Caco-2 (cell line): Measurements from ENCODE around the gene SORD. TPM values are rescaled to one million over a fixed set of nuclear protein-coding genes. Genes with fewer than 3 reads are reported as not detected.
"Not testable (repeated sequence)": the region's sequence is repeated elsewhere in the genome, so short reads cannot be mapped to it uniquely, and the experiment has no call there.

Source experiments
- BruUV-seq: library from RNA; stranded (reverse); fragments of 400-500 nt; replicated peaks from 2 replicates; lab custom pipeline; 2021; lab: Mats Ljungman, UMichigan
- CTCF ChIA-PET: fragments of 300-600 bp; sonication (Branson Sonifier 250); formaldehyde crosslinking; loops from one replicate; lab custom pipeline; 2022; ENCODE audit warnings: antibody characterized with exemption; lab: Charles Lee
- POLR2A ChIA-PET: fragments of 300-600 bp; sonication (Branson Sonifier 250); formaldehyde crosslinking; loops from one replicate; lab custom pipeline; 2022; ENCODE audit warnings: antibody characterized with exemption; lab: Charles Lee
- DNase-seq, 2 experiments: peaks; one replicate each; pipeline versions ENCODE4 v3.0.0 to v3.0.0-alpha.2; 2020 to 2022
- H3K27me3 ChIP-seq: replicated peaks from 2 replicates; pipeline ENCODE4 v1.6.0; 2011; ENCODE audit warnings: low read length; ENCODE audit not compliant: control insufficient read depth, insufficient read depth
- H3K36me3 ChIP-seq: 2 replicates; pipeline ENCODE4 v1.5.1; 2011; ENCODE audit warnings: low read length; ENCODE audit not compliant: control insufficient read depth, insufficient read depth
- H3K4me1 ChIP-seq: fragments of 250-450 bp; sonication (Bioruptor Pico); 2 replicates; pipeline ENCODE4 v1.5.1; 2020; ENCODE audit warnings: mild to moderate bottlenecking
- H3K4me3 ChIP-seq: 2 replicates; pipeline ENCODE4 v1.5.1; 2011; ENCODE audit warnings: low read depth, mild to moderate bottlenecking, control low read depth, low read length
- H3K9me3 ChIP-seq: fragments of 250-450 bp; sonication (Bioruptor Pico); 2 replicates; pipeline ENCODE4 v1.5.1; 2020; ENCODE audit warnings: mild to moderate bottlenecking, moderate library complexity
- H3K27ac Mint-ChIP-seq: one replicate; pipeline ENCODE4 v1.8.0; 2022; ENCODE audit warnings: mixed read lengths; ENCODE audit not compliant: unreplicated experiment
- H3K27me3 Mint-ChIP-seq: one replicate; pipeline ENCODE4 v1.8.0; 2022; ENCODE audit warnings: mixed read lengths; ENCODE audit not compliant: insufficient read depth, unreplicated experiment
- H3K36me3 Mint-ChIP-seq: one replicate; pipeline ENCODE4 v1.8.0; 2022; ENCODE audit warnings: mild to moderate bottlenecking, mixed read lengths; ENCODE audit not compliant: insufficient read depth, unreplicated experiment
- H3K4me1 Mint-ChIP-seq: one replicate; pipeline ENCODE4 v1.8.0; 2022; ENCODE audit warnings: low read depth, mixed read lengths; ENCODE audit not compliant: unreplicated experiment
- H3K4me3 Mint-ChIP-seq: one replicate; pipeline ENCODE4 v1.8.0; 2022; ENCODE audit warnings: mild to moderate bottlenecking, moderate library complexity, mixed read lengths; ENCODE audit not compliant: unreplicated experiment
- H3K9me3 Mint-ChIP-seq: one replicate; pipeline ENCODE4 v1.8.0; 2022; ENCODE audit warnings: mixed read lengths; ENCODE audit not compliant: unreplicated experiment
- intact Hi-C: fragments of 100-400 bp; cut with micrococcal nuclease; formaldehyde crosslinking; loops from one replicate; pipeline ENCODE4 v1.10.0; 2022; ENCODE audit not compliant: unreplicated experiment
- total RNA-seq: library from RNA; stranded (reverse); gene quantifications from 2 replicates; pipeline ENCODE4 v1.2.3, GENCODE V29; 2022
- TF ChIP-seq, protein P1 (sequence below), 2 experiments: fragments of 200-600 bp in 1 of 2; IDR thresholded peaks; 1 replicate in 1 of 2; 2 replicates in 1 of 2; pipeline versions ENCODE4 v1.5.1 to v1.8.0; 2011 to 2022; ENCODE audit warnings: antibody characterized with exemption in 1 of 2, control low read depth in 1 of 2, inconsistent platforms in 1 of 2, low read depth in 1 of 2, low read length in 1 of 2, mild to moderate bottlenecking in 1 of 2, moderate library complexity in 1 of 2; ENCODE audit not compliant: insufficient read depth in 1 of 2, severe bottlenecking in 1 of 2, unreplicated experiment in 1 of 2

Gene SORD
- total RNA-seq, 1 experiment from 2014 or later: 79.7 TPM

DNA sequence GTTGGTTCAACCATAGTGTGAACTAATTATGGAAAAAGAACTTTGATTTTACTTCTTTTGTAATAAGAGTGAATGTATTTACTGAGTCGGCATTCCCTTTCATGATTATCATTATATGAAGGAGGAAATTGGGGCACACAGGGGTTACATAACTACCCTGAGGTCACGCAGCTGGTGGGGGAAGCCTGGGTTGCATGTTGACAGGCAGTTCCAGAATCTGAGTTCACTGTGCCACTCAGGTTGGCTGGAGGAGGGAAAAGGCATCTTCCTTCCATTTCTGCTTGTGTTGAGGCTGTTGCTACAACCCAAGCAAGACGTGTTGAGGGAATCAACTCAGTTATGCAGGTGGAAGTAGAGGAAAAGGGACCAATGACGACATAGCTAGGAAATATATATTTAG, 11.1 kb downstream of the SORD start:
- H3K4me1 ChIP-seq, BruUV-seq, H3K27ac Mint-ChIP-seq, H3K27me3 Mint-ChIP-seq, H3K36me3 ChIP-seq, H3K9me3 ChIP-seq, H3K4me3 Mint-ChIP-seq, H3K27me3 ChIP-seq, POLR2A ChIA-PET, intact Hi-C loops, DNase-seq, H3K4me3 ChIP-seq, H3K9me3 Mint-ChIP-seq: not testable (repeated sequence)
- H3K4me1 Mint-ChIP-seq: peaks cover 12% of the 10 kb centered on the region
- peaks cover 30% of the 10 kb centered on the region for H3K36me3 Mint-ChIP-seq
- CTCF ChIA-PET: interaction anchor here (0.6 kb wide), 1 partner anchor 84 kb away, joined by 3 read pairs; no protein-coding TSS in a partner anchor

DNA sequence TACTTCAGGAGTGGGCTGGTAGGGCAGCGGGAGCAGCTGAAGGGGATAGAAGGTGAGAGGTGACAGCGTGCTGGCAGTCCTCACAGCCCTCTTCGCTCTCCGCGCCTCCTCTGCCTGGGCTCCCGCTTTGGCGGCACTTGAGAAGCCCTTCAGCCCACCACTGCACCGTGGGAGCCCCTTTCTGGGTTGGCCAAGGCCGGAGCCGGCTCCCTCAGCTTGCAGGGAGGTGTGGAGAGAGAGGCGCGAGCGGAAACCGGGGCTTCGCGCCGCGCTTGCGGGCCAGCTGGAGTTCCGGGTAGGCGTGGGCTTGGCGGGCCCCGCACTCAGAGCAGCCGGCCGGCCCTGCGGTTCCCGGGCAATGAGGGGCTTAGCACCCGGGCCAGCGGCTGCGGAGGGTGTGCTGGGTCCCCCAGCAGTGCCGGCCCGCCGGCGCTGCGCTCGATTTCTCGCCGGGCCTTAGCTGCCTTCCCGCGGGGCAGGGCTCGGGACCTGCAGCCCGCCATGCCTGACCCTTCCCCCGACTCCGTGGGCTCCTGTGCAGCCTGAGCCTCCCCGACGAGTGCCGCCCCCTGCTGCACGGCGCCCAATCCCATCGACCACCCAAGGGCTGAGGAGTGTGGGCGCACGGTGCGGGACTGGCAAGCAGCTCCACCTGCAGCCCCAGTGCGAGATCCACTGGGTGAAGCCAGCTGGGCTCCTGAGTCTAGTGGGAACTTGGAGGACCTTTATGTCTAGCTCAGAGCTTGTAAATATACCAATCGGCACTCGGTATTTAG, 11.8 kb downstream of the SORD start:
- DNase-seq, BruUV-seq, H3K27me3 Mint-ChIP-seq, H3K36me3 ChIP-seq, POLR2A ChIA-PET, H3K27me3 ChIP-seq, H3K4me3 ChIP-seq, H3K27ac Mint-ChIP-seq, H3K4me3 Mint-ChIP-seq, H3K9me3 ChIP-seq, H3K4me1 ChIP-seq, H3K9me3 Mint-ChIP-seq, intact Hi-C loops: not testable (repeated sequence)
- peaks cover 24% of the 10 kb centered on the region for H3K36me3 Mint-ChIP-seq
- peaks cover 12% of the 10 kb centered on the region for H3K4me1 Mint-ChIP-seq
- CTCF ChIA-PET: interaction anchor here (0.6 kb wide), 1 partner anchor 84 kb away, joined by 3 read pairs; no protein-coding TSS in a partner anchor

DNA sequence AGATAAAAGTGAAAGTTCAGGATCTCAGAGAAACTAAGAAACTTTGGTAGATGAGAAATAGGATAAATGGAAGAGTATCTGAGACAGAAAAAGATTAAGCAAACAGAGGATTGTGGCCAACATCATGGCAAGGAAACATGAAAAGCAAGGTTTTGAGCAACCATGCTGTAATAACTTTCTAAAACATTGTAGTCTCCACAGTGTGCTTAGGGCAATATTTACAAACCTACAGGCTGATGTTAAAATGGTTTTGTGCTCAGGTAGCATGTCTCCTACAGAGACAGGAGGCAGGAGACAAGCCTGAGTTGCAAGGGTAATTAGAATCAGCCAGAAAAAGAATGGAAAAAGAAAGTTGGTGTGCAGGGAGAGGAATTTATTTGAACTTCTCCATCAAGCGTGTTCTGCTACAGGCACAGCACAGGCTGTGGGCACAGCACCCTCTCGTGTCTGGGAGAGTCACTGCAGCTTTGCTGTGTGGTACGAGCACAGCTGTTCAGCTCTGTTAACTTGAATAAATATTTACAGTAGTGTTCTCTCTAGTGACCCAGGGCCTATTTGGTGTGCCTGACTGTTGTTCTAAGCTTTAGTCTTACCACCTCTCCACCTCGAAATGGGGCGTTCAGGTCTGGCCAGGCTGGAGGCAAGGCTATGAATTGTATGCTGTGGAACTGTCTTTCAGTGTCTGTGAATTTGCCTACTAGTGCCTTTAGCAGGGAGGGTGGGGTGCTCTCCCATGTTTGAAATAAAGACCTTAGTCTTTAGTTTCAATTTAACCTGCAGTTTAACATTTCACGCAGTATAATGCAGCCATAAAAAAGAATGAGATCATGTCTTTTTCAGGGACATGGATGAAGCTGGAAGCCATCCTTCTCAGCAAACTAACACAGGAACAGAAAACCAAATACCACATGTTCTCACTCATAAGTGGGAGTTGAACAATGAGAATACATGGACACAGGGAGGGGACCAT, 14.1 kb downstream of the SORD start:
- not testable (repeated sequence) for H3K27ac Mint-ChIP-seq, H3K4me3 ChIP-seq, H3K27me3 ChIP-seq, H3K9me3 Mint-ChIP-seq, H3K27me3 Mint-ChIP-seq, H3K4me1 ChIP-seq, H3K9me3 ChIP-seq, H3K36me3 ChIP-seq, BruUV-seq
- TF ChIP-seq, protein P1, sequence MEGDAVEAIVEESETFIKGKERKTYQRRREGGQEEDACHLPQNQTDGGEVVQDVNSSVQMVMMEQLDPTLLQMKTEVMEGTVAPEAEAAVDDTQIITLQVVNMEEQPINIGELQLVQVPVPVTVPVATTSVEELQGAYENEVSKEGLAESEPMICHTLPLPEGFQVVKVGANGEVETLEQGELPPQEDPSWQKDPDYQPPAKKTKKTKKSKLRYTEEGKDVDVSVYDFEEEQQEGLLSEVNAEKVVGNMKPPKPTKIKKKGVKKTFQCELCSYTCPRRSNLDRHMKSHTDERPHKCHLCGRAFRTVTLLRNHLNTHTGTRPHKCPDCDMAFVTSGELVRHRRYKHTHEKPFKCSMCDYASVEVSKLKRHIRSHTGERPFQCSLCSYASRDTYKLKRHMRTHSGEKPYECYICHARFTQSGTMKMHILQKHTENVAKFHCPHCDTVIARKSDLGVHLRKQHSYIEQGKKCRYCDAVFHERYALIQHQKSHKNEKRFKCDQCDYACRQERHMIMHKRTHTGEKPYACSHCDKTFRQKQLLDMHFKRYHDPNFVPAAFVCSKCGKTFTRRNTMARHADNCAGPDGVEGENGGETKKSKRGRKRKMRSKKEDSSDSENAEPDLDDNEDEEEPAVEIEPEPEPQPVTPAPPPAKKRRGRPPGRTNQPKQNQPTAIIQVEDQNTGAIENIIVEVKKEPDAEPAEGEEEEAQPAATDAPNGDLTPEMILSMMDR (IDR thresholded peaks at IDR 0.05; ENCODE audit: insufficient read depth in 1 of 2, low read depth in 1 of 2, low read length in 1 of 2, severe bottlenecking in 1 of 2, unreplicated experiment in 1 of 2): peak; percentile 88
- peak; percentile 85 to 90 for DNase-seq
- POLR2A ChIA-PET: interaction anchor here (0.6 to 0.7 kb wide), 2 partner anchors 11 to 21 kb away, joined by 5 read pairs; no protein-coding TSS in a partner anchor
- Mint-ChIP-seq H3K4me3 (peak overlapping the region; percentile 31), H3K36me3 (peaks cover 17% of the 10 kb centered on the region), H3K4me1 (peaks cover 12% of the 10 kb centered on the region)
- CTCF ChIA-PET: interaction anchor here (0.6 to 2.7 kb wide), 9 partner anchors 12 to 299 kb away, joined by 3 to 23 read pairs (median 3); partner anchors contain the start of gene SORD
- intact Hi-C loops: loop anchor here (2.0 kb wide), 1 partner anchor 68 kb away; no protein-coding TSS in a partner anchor
